Measurements from ENCODE around the gene FAM20C.

The FAM20C gene

DNA sequence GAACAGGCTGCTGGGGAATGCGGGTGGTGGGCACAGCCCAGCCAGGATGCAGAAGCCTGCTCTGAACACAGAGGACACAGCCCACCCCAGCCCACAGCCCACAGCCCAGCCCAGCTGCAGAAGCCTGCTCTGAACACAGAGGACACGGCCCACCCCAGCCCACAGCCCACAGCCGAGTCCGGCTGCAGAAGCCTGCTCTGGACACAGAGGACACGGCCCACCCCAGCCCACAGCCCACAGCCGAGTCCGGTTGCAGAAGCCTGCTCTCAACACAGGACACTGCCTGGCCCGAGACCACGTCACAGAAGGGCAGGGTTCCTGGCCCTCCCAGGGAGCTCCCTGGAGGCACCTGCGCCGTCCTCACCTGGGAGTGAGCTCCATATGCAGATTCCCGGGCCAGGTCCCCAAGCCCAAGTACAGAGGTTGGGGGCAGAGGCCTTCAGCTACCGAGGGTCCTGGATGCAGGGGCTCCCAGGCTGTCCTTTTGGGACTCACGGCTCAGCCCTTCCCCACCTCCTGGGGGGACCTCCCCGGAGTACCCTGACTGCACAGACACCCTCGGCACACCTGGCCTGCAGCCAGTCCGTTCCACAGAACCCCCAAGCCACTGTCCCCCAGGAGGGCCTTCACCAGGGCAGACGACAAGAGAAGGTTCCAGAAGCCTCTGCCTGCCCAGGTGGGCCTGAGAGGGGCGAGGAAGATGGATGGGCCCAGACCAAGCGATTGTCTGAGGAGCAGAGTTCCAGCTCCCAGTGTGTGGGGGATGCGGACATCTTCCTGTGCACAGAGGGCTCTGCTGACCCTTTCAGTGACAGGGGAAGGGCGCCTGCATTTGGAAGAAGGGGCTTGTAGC, 73.9 kb downstream of the FAM20C start:
- no peak overlapping the region for H3K4me3 Mint-ChIP-seq
- no peak for DNase-seq
- H3K9me3 Mint-ChIP-seq, result peaks cover 60% of the 10 kb centered on the region
- no peak overlapping the region for H3K27ac Mint-ChIP-seq
- H3K36me3 Mint-ChIP-seq (ENCODE audit: low read depth), result peaks cover 10% of the 10 kb centered on the region
- peaks cover 14% of the 10 kb centered on the region for H3K27me3 Mint-ChIP-seq (ENCODE audit: low read depth, poor library complexity)
- no peaks in the 10 kb centered on the region for H3K4me1 Mint-ChIP-seq
- TF ChIP-seq, protein P1, sequence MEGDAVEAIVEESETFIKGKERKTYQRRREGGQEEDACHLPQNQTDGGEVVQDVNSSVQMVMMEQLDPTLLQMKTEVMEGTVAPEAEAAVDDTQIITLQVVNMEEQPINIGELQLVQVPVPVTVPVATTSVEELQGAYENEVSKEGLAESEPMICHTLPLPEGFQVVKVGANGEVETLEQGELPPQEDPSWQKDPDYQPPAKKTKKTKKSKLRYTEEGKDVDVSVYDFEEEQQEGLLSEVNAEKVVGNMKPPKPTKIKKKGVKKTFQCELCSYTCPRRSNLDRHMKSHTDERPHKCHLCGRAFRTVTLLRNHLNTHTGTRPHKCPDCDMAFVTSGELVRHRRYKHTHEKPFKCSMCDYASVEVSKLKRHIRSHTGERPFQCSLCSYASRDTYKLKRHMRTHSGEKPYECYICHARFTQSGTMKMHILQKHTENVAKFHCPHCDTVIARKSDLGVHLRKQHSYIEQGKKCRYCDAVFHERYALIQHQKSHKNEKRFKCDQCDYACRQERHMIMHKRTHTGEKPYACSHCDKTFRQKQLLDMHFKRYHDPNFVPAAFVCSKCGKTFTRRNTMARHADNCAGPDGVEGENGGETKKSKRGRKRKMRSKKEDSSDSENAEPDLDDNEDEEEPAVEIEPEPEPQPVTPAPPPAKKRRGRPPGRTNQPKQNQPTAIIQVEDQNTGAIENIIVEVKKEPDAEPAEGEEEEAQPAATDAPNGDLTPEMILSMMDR (IDR thresholded peaks at IDR 0.05), result no peak

DNA sequence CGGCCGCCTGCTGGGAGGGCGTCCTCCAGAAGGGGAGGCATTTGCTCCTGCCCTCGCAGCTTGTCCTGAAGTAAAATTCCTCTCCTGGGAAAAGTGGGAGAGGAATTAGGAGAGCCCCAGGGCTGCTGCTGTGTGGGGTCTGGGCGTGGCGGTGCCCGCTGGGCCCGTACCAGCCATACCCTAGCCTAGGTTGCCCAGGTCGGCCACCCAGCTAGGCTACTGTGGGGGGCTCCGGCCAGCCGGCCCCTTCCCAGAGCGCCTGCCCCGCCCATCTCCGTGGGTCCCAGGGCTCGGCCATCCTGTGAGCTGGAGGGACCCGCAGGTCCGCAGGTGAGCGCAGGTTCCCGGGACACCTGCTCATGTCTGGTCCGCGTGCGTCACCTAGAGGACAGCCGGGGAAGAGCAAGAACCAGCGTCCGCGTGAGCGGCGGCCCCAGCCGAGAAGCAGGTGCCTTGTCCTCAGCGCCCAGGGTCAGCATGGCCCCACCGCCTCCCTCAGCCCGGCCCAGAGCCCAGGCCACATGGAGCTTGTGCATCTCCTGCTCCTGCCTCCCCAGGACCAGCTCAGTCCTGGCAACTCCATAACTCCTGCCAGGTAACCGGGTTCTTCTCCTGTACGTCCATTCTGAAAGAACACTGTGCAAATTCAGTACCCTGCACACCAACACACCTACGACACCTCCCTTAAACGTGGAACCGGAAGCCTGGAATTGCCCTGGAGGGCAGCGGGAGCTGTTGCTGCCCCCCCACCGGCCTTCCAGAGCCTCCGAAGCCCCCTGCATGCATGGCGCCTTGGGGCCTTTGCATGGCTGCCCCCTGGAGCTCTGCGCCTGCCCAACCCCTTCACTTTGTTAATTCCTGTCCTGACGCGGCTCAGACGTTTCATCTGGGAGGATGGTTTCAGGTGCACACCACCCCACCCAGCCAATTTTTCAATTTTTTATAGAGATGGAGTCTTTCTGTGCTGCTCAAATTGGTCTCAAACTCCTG, 74.8 kb downstream of the FAM20C start:
- Mint-ChIP-seq H3K27me3 (ENCODE audit: low read depth, poor library complexity) (peaks cover 14% of the 10 kb centered on the region), H3K4me1 (no peaks in the 10 kb centered on the region), H3K4me3 (no peak overlapping the region), H3K27ac (no peak overlapping the region), H3K36me3 (ENCODE audit: low read depth) (peaks cover 6% of the 10 kb centered on the region), H3K9me3 (peaks cover 57% of the 10 kb centered on the region)
- DNase-seq, result peak; percentile 25
- TF ChIP-seq, protein P1 (IDR thresholded peaks at IDR 0.05), result peak; percentile 9

DNA sequence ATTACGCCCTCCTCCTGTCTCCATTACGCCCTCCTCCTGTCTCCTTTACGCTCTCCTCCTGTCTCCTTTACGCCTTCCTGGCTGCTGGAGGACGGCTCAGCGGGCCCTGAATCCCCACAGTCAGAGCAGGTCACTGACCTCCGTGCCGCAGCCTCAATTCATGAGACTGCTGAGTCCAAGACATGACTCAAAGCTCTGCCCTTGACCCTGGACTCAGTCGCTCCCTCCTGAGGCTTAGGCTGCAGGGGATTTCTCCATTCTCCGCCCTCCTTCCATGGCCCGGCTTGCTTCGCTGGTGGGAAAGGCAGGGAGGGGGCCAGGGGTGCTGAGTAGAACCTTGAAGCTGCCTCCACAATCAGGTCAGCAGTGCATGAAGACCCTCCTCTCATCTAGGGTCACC, 76.6 kb downstream of the FAM20C start:
- Mint-ChIP-seq H3K27me3 (ENCODE audit: low read depth, poor library complexity) (peaks cover 18% of the 10 kb centered on the region), H3K4me1 (no peaks in the 10 kb centered on the region), H3K27ac (peak overlapping the region; percentile 66), H3K36me3 (ENCODE audit: low read depth) (no peaks in the 10 kb centered on the region), H3K4me3 (no peak overlapping the region), H3K9me3 (peaks cover 67% of the 10 kb centered on the region)
- no peak for DNase-seq
- TF ChIP-seq, protein P1 (IDR thresholded peaks at IDR 0.05), result no peak

DNA sequence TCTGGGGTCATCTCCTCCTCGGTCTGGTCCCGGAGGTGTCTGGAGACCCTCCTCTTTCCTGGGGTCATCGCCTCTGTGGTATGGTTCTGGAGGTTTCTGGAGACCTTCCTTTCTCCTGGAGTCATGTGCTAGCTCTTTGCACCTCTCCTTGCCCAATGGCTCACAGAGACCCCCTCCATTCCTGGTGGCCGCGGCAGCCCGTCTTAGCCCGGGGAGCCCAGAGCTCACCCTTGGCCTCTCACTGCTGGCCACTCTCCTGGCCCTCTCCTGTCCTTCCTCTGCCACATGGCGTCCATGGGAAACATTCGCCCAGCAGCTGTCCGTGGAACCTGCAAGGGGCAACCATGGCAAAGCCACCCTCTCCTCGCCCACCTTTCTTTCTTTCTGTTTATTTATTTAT, 77.3 kb downstream of the FAM20C start:
- Mint-ChIP-seq H3K9me3 (peaks cover 68% of the 10 kb centered on the region), H3K36me3 (ENCODE audit: low read depth) (no peaks in the 10 kb centered on the region), H3K4me1 (no peaks in the 10 kb centered on the region), H3K27me3 (ENCODE audit: low read depth, poor library complexity) (peaks cover 18% of the 10 kb centered on the region), H3K27ac (no peak overlapping the region), H3K4me3 (no peak overlapping the region)
- TF ChIP-seq, protein P1 (IDR thresholded peaks at IDR 0.05), result no peak
- DNase-seq, result no peak

DNA sequence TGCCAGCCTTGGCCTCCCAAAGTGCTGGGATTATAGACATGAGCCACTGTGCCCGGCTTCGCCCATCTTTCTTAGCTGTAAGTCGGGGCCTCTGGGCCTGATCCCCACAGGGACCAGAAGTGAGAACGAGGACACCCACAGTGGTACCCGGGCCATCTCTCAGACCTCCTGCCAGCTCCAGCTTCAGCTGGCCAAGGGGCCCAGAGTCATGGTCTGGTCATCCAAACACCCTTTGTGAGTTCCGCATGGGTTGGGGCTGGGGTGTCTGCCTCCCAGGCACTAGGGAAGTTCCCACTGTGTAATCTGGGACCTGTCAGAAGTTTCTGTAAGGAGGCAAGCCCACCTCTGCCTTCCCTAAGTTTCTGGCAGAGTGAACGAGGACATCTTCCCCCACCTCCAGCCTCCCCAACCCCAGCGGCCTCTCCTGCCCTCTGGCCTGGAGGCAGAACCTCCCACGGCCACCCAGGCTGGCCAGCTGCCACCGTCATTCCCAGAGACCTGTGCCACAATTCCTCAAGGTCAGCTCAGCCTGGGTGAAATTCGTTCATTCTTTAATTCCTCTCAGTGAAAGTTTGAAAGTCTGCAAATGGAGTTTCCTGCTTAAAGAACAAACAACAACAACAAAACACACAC, 78.1 kb downstream of the FAM20C start:
- Mint-ChIP-seq H3K4me3 (no peak overlapping the region), H3K27ac (no peak overlapping the region), H3K36me3 (ENCODE audit: low read depth) (no peaks in the 10 kb centered on the region), H3K9me3 (peaks cover 68% of the 10 kb centered on the region), H3K27me3 (ENCODE audit: low read depth, poor library complexity) (peaks cover 21% of the 10 kb centered on the region), H3K4me1 (no peaks in the 10 kb centered on the region)
- DNase-seq, result no peak
- TF ChIP-seq, protein P1 (IDR thresholded peaks at IDR 0.05), result no peak

Data from nephron progenitor cell (in vitro differentiated cells).